Activated CD4-positive, CD25-positive, alpha-beta regulatory T cell treated with anti-CD3 and anti-CD28 coated beads, Interleukin-2, amount 50 U/mL, for 72 hours (primary cell): ENCODE results near the gene PSPH.
A peak's percentile ranks its signal among the peaks of the same experiment; 100 is the strongest.
"Not testable (repeated sequence)": the region's sequence is repeated elsewhere in the genome, so short reads cannot be mapped to it uniquely, and the experiment has no call there.

Experiments used
- DNase-seq: peaks from one replicate; pipeline ENCODE4 v3.0.0; 2021

PSPH gene

GRCh38 chr7:56051339-56052191 lies at the start of gene PSPH, which contains the start of gene CCT6A:
PSPH (minus strand) TSS chr7:56051444; CDS start chr7:56021212, 30,232 bp downstream.
CCT6A (plus strand) TSS chr7:56051765; CDS start chr7:56051849, 84 bp downstream.
- peak; percentile 90 for DNase-seq

GRCh38 chr7:56099653-56100052 lies 48.4 kb upstream of the PSPH start:
- no peak for DNase-seq

GRCh38 chr7:56098187-56099008 lies 47.2 kb upstream of the PSPH start:
- DNase-seq, result not testable (repeated sequence)

- no peak for DNase-seq
Observed at GRCh38 chr7:56097700-56098099, 46.5 kb upstream of the PSPH start.

GRCh38 chr7:56092789-56093531 lies 41.7 kb upstream of the PSPH start, which contains the start of gene PHKG1:
PHKG1 (minus strand) TSS chr7:56092952; CDS start chr7:56088941, 4,011 bp downstream.
- no peak for DNase-seq

- not testable (repeated sequence) for DNase-seq
Observed at GRCh38 chr7:56092388-56092787, 41.1 kb upstream of the PSPH start.

- DNase-seq, result no peak
Observed at GRCh38 chr7:56091591-56091990, 40.3 kb upstream of the PSPH start.

GRCh38 chr7:56087445-56087844 lies 36.2 kb upstream of the PSPH start:
- DNase-seq, result no peak

GRCh38 chr7:56086761-56087160 lies 35.5 kb upstream of the PSPH start:
- DNase-seq, result no peak

GRCh38 chr7:56083150-56083785 lies 32.0 kb upstream of the PSPH start:
- DNase-seq, result no peak

GRCh38 chr7:56081626-56082340 lies 30.5 kb upstream of the PSPH start:
- DNase-seq, result no peak

- not testable (repeated sequence) for DNase-seq
Observed at GRCh38 chr7:56080726-56081435, 29.6 kb upstream of the PSPH start.

- DNase-seq, result no peak
Observed at GRCh38 chr7:56079450-56080185, 28.4 kb upstream of the PSPH start.

GRCh38 chr7:56078196-56078595 lies 27.0 kb upstream of the PSPH start:
- DNase-seq, result no peak

- no peak for DNase-seq
Observed at GRCh38 chr7:56077681-56078080, 26.4 kb upstream of the PSPH start.

GRCh38 chr7:56074371-56074791 lies 23.1 kb upstream of the PSPH start:
- DNase-seq, result peak; percentile 74

- DNase-seq, result not testable (repeated sequence)
Observed at GRCh38 chr7:56066376-56066775, 15.1 kb upstream of the PSPH start.

GRCh38 chr7:56063882-56064625 lies 12.8 kb upstream of the PSPH start, which contains the start of gene SUMF2:
SUMF2 (plus strand) TSS chr7:56064286; CDS start chr7:56064312, 26 bp downstream.
- peak; percentile 94 for DNase-seq

- DNase-seq, result no peak
Observed at GRCh38 chr7:56063500-56063881, 12.2 kb upstream of the PSPH start.
